PC-9 (cell line): ENCODE measurements around the gene RNASE3. TPM values are rescaled to one million over a fixed set of nuclear protein-coding genes. Genes with fewer than 3 reads are reported as not detected.
"Not testable (repeated sequence)": the region's sequence is repeated elsewhere in the genome, so short reads cannot be mapped to it uniquely, and the experiment has no call there.

Experiments
- Bru-seq: library from RNA; stranded (reverse); fragments of 400-500 nt; gene quantifications from one replicate; lab custom pipeline; 2021; lab: Mats Ljungman, UMichigan
- BruChase-seq, 2 experiments: library from RNA; stranded (reverse); fragments of 400-500 nt; gene quantifications; one replicate each; lab custom pipeline; 2021; lab: Mats Ljungman, UMichigan
- BruUV-seq: library from RNA; stranded (reverse); fragments of 400-500 nt; replicated peaks from 2 replicates; lab custom pipeline; 2021; lab: Mats Ljungman, UMichigan
- CTCF ChIA-PET: fragments of 300-600 bp; sonication (Branson Sonifier 250); formaldehyde crosslinking; loops from one replicate; lab custom pipeline; 2022; ENCODE audit warnings: antibody characterized with exemption; lab: Charles Lee
- POLR2A ChIA-PET: fragments of 300-600 bp; sonication (Branson Sonifier 250); formaldehyde crosslinking; loops from one replicate; lab custom pipeline; 2022; ENCODE audit warnings: antibody characterized with exemption; ENCODE audit not compliant: unreplicated experiment; lab: Charles Lee
- DNase-seq, 2 experiments: peaks; one replicate each; pipeline versions ENCODE4 v3.0.0 to v3.0.0-alpha.2; 2015 to 2022; ENCODE audit warnings: mixed read lengths in 1 of 2
- H2AFZ ChIP-seq: fragments of 200-600 bp; sonication (generic); 2 replicates; pipeline ENCODE4 v1.8.1; 2017; ENCODE audit warnings: antibody characterized with exemption
- H3F3A ChIP-seq: fragments of 200-600 bp; sonication (generic); 2 replicates; pipeline ENCODE4 v1.8.1; 2017; ENCODE audit warnings: antibody characterized with exemption, mild to moderate bottlenecking, low read depth; ENCODE audit not compliant: insufficient read depth
- H3K27ac ChIP-seq: fragments of 200-600 bp; sonication (generic); 2 replicates; pipeline ENCODE4 v1.6.1; 2016; ENCODE audit warnings: mixed run types
- H3K27me3 ChIP-seq: fragments of 200-600 bp; sonication (generic); 2 replicates; pipeline ENCODE4 v1.6.1; 2016; ENCODE audit warnings: low read depth, mixed run types; ENCODE audit not compliant: insufficient read depth
- H3K36me3 ChIP-seq: fragments of 200-600 bp; sonication (generic); 2 replicates; pipeline ENCODE4 v1.6.1; 2016; ENCODE audit warnings: low read depth, mixed run types
- H3K4me1 ChIP-seq: fragments of 200-600 bp; sonication (generic); replicated peaks from 2 replicates; pipeline ENCODE4 v1.6.1; 2016; ENCODE audit warnings: mixed run types; ENCODE audit not compliant: insufficient read depth
- H3K4me2 ChIP-seq: fragments of 200-600 bp; sonication (generic); 2 replicates; pipeline ENCODE4 v1.6.1; 2017; ENCODE audit warnings: mixed run types
- H3K4me3 ChIP-seq: fragments of 200-600 bp; sonication (generic); 2 replicates; pipeline ENCODE4 v1.6.1; 2016; ENCODE audit warnings: mixed run types
- H3K79me2 ChIP-seq: fragments of 200-600 bp; sonication (generic); 2 replicates; pipeline ENCODE4 v1.6.1; 2017; ENCODE audit warnings: low read depth, mixed run types
- H3K9me2 ChIP-seq: fragments of 200-600 bp; sonication (generic); 2 replicates; pipeline ENCODE4 v1.8.1; 2017; ENCODE audit warnings: mild to moderate bottlenecking; ENCODE audit not compliant: insufficient read depth
- H3K9me3 ChIP-seq: fragments of 200-600 bp; sonication (generic); 2 replicates; pipeline ENCODE4 v1.8.1; 2016; ENCODE audit warnings: low read depth; ENCODE audit not compliant: insufficient read depth
- H4K20me1 ChIP-seq: fragments of 200-600 bp; sonication (generic); 2 replicates; pipeline ENCODE4 v1.8.1; 2017; ENCODE audit not compliant: insufficient read depth
- EZH2 ChIP-seq: fragments of 200-600 bp; sonication (generic); IDR thresholded peaks from 2 replicates; pipeline ENCODE4 v1.8.0; 2017; ENCODE audit warnings: antibody characterized with exemption, low read depth
- intact Hi-C: fragments of 100-400 bp; cut with micrococcal nuclease; formaldehyde crosslinking; loops from one replicate; pipeline ENCODE4 v1.10.0; 2022; ENCODE audit not compliant: unreplicated experiment
- long read RNA-seq: library from polyadenylated mRNA; stranded (forward); transcript quantifications from one replicate; pipeline ENCODE4 v2.0.0, GENCODE V29; 2022
- total RNA-seq: library from RNA; stranded (reverse); gene quantifications from 2 replicates; pipeline ENCODE4 v1.2.3, GENCODE V29; 2021
- TF ChIP-seq, protein P1 (sequence below): fragments of 200-600 bp; sonication (generic); conservative IDR thresholded peaks from 2 replicates; pipeline ENCODE4 v1.6.1; 2017; ENCODE audit warnings: mixed run types, antibody characterized with exemption, mild to moderate bottlenecking, moderate library complexity

RNASE3 gene
- total RNA-seq = not detected in 2 replicates
- not detected for Bru-seq, nascent RNA
- BruChase-seq, experiment 1, labeled RNA remaining after a 2-hour chase = not detected
- BruChase-seq, experiment 2, labeled RNA remaining after a 6-hour chase = not detected
- long read RNA-seq = 0 reads

DNA sequence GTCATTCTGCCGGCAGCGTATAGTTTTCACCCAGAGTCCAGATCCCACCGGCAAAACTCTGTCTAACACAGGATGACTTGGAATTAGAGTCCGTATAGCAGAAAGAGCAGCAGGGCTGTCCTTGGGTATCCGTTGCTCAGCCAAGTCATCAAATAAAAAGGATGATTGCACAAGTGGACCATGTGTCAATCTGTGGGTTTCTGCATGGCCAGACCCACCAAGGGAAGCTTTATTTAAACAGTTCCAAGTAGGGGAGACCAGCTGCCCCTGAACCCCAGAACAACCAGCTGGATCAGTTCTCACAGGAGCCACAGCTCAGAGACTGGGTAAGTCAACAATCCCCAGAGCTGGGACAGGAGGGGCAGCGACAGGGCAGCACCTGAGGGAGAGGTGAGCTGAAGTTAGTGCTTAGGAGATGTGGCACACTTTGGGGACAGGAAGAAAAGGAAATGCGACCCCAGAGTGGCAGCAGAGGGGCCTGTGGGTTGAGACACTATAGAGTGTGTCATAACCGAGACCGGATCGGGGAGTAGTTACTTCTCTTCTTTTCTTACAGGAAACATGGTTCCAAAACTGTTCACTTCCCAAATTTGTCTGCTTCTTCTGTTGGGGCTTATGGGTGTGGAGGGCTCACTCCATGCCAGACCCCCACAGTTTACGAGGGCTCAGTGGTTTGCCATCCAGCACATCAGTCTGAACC is at the start of gene RNASE3:
RNASE3 (plus strand) TSS at position 260 of the 700 bp plus-strand sequence; CDS start at position 562, 302 bp downstream.
- intact Hi-C loops, POLR2A ChIA-PET, H3K4me2 ChIP-seq, CTCF ChIA-PET, H2AFZ ChIP-seq, BruUV-seq, H3K4me3 ChIP-seq, H3K27ac ChIP-seq, H3F3A ChIP-seq, DNase-seq, H3K36me3 ChIP-seq, H4K20me1 ChIP-seq, H3K4me1 ChIP-seq, H3K9me2 ChIP-seq, H3K79me2 ChIP-seq, H3K9me3 ChIP-seq: not testable (repeated sequence)
- peaks cover 59% of the 10 kb centered on the region for H3K27me3 ChIP-seq

DNA sequence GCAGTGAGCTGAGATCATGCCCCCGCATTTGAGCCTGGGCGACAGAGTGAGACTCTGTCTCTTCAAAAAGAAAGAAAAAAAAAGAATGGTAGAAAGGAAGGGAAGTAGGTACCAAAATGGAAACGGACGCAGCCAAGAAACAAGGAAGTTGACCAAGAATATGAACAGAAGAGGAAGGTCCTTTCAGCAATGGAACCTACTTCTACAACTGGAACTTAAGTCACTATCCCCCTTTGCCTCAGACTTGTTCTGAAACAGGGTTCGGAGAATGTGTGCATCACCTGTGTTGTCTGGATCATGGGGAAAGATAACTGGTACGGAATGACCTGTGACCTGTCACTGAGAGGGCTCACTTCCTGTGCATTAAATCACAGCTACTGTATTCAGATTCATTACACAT is 44.6 kb upstream of the RNASE3 start:
- no peak overlapping the region for H2AFZ ChIP-seq
- H3K79me2 ChIP-seq = no peaks in the 10 kb centered on the region
- no peak overlapping the region for H3K27ac ChIP-seq
- TF ChIP-seq, protein P1, sequence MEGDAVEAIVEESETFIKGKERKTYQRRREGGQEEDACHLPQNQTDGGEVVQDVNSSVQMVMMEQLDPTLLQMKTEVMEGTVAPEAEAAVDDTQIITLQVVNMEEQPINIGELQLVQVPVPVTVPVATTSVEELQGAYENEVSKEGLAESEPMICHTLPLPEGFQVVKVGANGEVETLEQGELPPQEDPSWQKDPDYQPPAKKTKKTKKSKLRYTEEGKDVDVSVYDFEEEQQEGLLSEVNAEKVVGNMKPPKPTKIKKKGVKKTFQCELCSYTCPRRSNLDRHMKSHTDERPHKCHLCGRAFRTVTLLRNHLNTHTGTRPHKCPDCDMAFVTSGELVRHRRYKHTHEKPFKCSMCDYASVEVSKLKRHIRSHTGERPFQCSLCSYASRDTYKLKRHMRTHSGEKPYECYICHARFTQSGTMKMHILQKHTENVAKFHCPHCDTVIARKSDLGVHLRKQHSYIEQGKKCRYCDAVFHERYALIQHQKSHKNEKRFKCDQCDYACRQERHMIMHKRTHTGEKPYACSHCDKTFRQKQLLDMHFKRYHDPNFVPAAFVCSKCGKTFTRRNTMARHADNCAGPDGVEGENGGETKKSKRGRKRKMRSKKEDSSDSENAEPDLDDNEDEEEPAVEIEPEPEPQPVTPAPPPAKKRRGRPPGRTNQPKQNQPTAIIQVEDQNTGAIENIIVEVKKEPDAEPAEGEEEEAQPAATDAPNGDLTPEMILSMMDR = no peak
- no peak for TF ChIP-seq EZH2
- peaks cover 10% of the 10 kb centered on the region; the same call in 1 of the 2 replicates for H3F3A ChIP-seq
- peaks cover 18% of the 10 kb centered on the region for H3K4me1 ChIP-seq
- H3K27me3 ChIP-seq = no peaks in the 10 kb centered on the region
- no peaks in the 10 kb centered on the region for H3K9me2 ChIP-seq
- ChIA-PET CTCF (interaction anchor here (0.5 kb wide), 1 partner anchor 10 kb away, joined by 3 read pairs; no protein-coding TSS in a partner anchor), POLR2A (no interaction called here)
- no peaks in the 10 kb centered on the region for H3K36me3 ChIP-seq
- no peaks in the 10 kb centered on the region for H3K9me3 ChIP-seq
- H3K4me3 ChIP-seq = no peak overlapping the region
- H4K20me1 ChIP-seq = no peaks in the 10 kb centered on the region
- no TSS peak for BruUV-seq
- H3K4me2 ChIP-seq = no peak overlapping the region
- intact Hi-C loops = no loop called here
- no peak for DNase-seq

DNA sequence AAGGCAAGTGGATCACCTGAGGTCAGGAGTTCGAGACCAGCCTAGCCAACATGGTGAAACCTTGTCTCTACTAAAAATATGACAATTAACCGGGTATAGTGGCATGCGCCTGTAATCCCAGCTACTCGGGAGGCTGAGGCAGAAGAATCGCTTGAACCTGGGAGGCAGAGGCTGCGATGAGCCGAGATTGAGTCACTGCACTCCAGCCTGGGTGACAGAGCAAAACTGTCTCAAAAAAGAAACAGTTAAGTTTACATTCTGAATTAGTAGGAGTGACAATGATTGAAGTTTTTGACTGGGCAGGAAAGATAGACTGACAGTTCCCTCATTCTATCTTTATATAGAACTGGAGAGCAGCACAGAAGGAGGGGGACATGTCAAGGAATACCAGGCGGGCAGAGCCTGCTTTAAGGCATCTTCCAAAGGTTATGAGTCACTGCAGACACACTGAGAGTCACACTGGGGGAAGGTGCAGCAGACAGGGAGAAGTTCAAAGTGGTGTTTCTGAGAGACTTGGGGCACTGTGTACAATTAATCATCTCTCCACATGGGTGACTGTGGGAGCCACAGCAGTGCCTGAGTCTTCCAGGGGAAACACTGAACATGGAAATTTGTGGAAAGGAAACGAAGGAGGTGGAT is 42.8 kb upstream of the RNASE3 start:
- ChIA-PET POLR2A (no interaction called here), CTCF (interaction anchor here (1.1 kb wide), 1 partner anchor 151 kb away, joined by 4 read pairs; no protein-coding TSS in a partner anchor)
- Histone ChIP-seq H3K36me3 (no peaks in the 10 kb centered on the region), H3K27me3 (no peaks in the 10 kb centered on the region), H3K27ac (peak overlapping the region; percentile 56), H3K9me3 (no peaks in the 10 kb centered on the region), H3K79me2 (no peaks in the 10 kb centered on the region), H3K4me1 (peaks cover 18% of the 10 kb centered on the region), H3K4me2 (peak overlapping the region; percentile 61), H4K20me1 (no peaks in the 10 kb centered on the region), H3K9me2 (no peaks in the 10 kb centered on the region), H3K4me3 (no peak overlapping the region), H2AFZ (peak overlapping the region; percentile 13; the same call in 1 of the 2 replicates), H3F3A (peaks cover 10% of the 10 kb centered on the region; the same call in 1 of the 2 replicates)
- intact Hi-C loops = no loop called here
- DNase-seq = peak; percentile 31 to 74
- TF ChIP-seq EZH2 = no peak
- TF ChIP-seq, protein P1 = no peak
- no TSS peak for BruUV-seq
